ENCODE data around the gene GNG8. TPM values are rescaled to one million over a fixed set of nuclear protein-coding genes. Genes with fewer than 3 reads are reported as not detected.
A peak's percentile ranks its signal among the peaks of the same experiment; 100 is the strongest.
"Not testable (repeated sequence)": the region's sequence is repeated elsewhere in the genome, so short reads cannot be mapped to it uniquely, and the experiment has no call there.

The GNG8 gene
- total and polyA plus RNA-seq, 2 experiments from 2014 or later: 4.6 TPM; not detected in 1

DNA sequence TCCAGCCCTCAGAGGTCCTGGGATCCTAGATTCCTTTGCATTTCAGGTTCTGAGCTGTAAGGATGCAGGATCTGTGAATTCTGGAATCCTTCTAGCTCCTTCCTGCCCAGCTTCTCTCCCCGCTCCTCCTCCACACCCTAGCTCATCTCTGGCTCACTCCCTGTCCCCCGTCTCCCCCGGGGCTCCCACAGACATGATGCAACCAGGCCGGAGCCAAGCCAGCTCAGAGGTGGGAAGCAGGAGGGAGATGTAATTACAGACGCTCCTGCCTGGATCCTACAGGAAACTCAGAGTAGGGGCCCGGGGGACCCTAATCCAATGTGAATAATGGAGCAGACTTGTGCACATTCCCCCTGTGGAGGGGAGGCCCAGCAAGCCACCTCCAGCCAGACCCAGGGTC, 4.5 kb downstream of the GNG8 start:
- no peaks in the 10 kb centered on the region for H3K9me3 ChIP-seq (ENCODE audit: low read depth)
- H3K4me1 ChIP-seq (ENCODE audit: insufficient read depth): peaks cover 11% of the 10 kb centered on the region
- H3K9me2 ChIP-seq (replicated peaks; ENCODE audit: insufficient read depth): no peaks in the 10 kb centered on the region
- H4K20me1 ChIP-seq (ENCODE audit: insufficient read depth, poor library complexity, severe bottlenecking): no peaks in the 10 kb centered on the region
- H3K4me2 ChIP-seq: no peak overlapping the region
- H3K27me3 ChIP-seq: peaks cover 14% of the 10 kb centered on the region
- H2AFZ ChIP-seq: no peak overlapping the region
- H3K36me3 ChIP-seq (replicated peaks; ENCODE audit: insufficient read depth, low read depth): no peaks in the 10 kb centered on the region
- DNase-seq (ENCODE audit: low spot score): no peak
- no peak overlapping the region for H3K4me3 ChIP-seq
- H3K79me2 ChIP-seq: no peaks in the 10 kb centered on the region
- peak overlapping the region; percentile 37 for H3K27ac ChIP-seq
- WGBS (ENCODE audit: low lambda C conversion rate, missing lambda C conversion rate): 44% methylated on average over 6 of the region's 6 CpGs
- no peak for TF ChIP-seq EZH2 (IDR thresholded peaks at IDR 0.05; ENCODE audit: borderline replicate concordance)
- TF ChIP-seq, protein P1, sequence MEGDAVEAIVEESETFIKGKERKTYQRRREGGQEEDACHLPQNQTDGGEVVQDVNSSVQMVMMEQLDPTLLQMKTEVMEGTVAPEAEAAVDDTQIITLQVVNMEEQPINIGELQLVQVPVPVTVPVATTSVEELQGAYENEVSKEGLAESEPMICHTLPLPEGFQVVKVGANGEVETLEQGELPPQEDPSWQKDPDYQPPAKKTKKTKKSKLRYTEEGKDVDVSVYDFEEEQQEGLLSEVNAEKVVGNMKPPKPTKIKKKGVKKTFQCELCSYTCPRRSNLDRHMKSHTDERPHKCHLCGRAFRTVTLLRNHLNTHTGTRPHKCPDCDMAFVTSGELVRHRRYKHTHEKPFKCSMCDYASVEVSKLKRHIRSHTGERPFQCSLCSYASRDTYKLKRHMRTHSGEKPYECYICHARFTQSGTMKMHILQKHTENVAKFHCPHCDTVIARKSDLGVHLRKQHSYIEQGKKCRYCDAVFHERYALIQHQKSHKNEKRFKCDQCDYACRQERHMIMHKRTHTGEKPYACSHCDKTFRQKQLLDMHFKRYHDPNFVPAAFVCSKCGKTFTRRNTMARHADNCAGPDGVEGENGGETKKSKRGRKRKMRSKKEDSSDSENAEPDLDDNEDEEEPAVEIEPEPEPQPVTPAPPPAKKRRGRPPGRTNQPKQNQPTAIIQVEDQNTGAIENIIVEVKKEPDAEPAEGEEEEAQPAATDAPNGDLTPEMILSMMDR (IDR thresholded peaks at IDR 0.05; ENCODE audit: poor library complexity): no peak
- TF ChIP-seq EZH2phosphoT487 (IDR thresholded peaks at IDR 0.05; ENCODE audit: low read depth, severe bottlenecking, unreplicated experiment): no peak

DNA sequence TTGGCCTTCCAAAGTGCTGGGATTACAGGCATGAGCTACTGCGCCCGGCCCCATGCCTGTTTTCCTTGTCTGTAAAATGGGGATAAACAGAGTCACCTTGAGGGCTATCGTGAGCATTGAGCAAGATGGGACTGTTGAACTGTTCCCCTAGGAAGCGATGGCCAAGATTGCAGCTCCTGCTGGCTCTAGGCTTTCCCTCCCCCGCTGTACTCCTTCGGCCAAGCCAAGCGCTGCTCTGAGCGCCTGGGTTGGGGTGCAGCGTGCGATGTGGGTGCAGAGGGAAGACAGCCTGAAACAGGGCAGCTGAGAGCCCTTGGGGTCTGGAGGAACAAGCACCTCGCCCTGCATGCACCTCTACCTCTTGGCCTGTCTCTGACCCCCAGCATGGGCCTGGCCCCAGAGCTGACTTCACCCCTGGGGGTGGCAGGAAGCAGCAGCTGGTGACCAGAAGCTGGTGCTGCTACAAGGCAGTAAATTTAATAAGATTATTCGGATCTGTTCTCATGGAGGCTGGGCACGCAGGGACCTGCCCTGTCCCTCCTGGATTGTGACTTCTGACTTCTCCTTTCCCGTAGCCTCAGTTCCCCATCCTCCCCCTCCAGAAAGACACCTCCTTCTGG, 5.3 kb downstream of the GNG8 start:
- Histone ChIP-seq H3K79me2 (no peaks in the 10 kb centered on the region), H3K4me2 (no peak overlapping the region), H3K4me1 (ENCODE audit: insufficient read depth) (peaks cover 11% of the 10 kb centered on the region), H3K27ac (no peak overlapping the region), H3K36me3 (replicated peaks; ENCODE audit: insufficient read depth, low read depth) (no peaks in the 10 kb centered on the region), H4K20me1 (ENCODE audit: insufficient read depth, poor library complexity, severe bottlenecking) (no peaks in the 10 kb centered on the region), H3K9me3 (ENCODE audit: low read depth) (no peaks in the 10 kb centered on the region), H2AFZ (no peak overlapping the region), H3K27me3 (peaks cover 14% of the 10 kb centered on the region), H3K9me2 (replicated peaks; ENCODE audit: insufficient read depth) (no peaks in the 10 kb centered on the region), H3K4me3 (no peak overlapping the region)
- TF ChIP-seq, protein P1 (IDR thresholded peaks at IDR 0.05; ENCODE audit: poor library complexity): no peak
- TF ChIP-seq EZH2 (IDR thresholded peaks at IDR 0.05; ENCODE audit: borderline replicate concordance) (no peak), EZH2phosphoT487 (IDR thresholded peaks at IDR 0.05; ENCODE audit: low read depth, severe bottlenecking, unreplicated experiment) (no peak)
- DNase-seq (ENCODE audit: low spot score): no peak
- 86% methylated on average over 14 of the region's 14 CpGs for WGBS (ENCODE audit: low lambda C conversion rate, missing lambda C conversion rate)

DNA sequence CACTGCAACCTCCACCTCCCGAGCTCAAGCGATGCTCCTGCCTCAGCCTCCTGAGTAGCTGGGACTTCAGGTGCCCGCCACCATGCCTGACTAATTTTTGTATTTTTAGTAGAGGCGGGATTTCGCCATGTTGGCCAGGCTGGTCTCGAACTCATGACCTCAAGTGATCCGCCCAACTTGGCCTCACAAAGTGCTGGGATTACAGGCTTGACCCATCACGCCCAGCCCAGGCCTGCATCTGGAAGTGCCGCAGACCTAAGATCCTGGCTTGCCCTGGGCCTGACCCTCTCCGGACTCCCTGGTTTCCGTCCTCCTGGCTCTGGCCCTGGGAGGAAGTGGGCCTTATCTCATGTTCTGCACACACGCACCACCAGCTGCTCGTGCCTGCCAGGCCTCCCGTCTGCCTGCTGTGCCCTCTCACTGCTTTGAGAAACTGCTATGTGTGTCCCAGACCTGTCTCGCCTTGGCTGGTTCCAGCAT, 6.4 kb downstream of the GNG8 start:
- Histone ChIP-seq H3K4me3 (no peak overlapping the region), H3K36me3 (replicated peaks; ENCODE audit: insufficient read depth, low read depth) (no peaks in the 10 kb centered on the region), H3K27me3 (peaks cover 7% of the 10 kb centered on the region), H3K79me2 (no peaks in the 10 kb centered on the region), H2AFZ (no peak overlapping the region), H3K27ac (peak overlapping the region; percentile 37), H3K4me1 (ENCODE audit: insufficient read depth) (peaks cover 16% of the 10 kb centered on the region), H4K20me1 (ENCODE audit: insufficient read depth, poor library complexity, severe bottlenecking) (no peaks in the 10 kb centered on the region), H3K9me3 (ENCODE audit: low read depth) (no peaks in the 10 kb centered on the region), H3K9me2 (replicated peaks; ENCODE audit: insufficient read depth) (no peaks in the 10 kb centered on the region), H3K4me2 (no peak overlapping the region)
- TF ChIP-seq EZH2 (IDR thresholded peaks at IDR 0.05; ENCODE audit: borderline replicate concordance) (no peak), EZH2phosphoT487 (IDR thresholded peaks at IDR 0.05; ENCODE audit: low read depth, severe bottlenecking, unreplicated experiment) (no peak)
- TF ChIP-seq, protein P1 (IDR thresholded peaks at IDR 0.05; ENCODE audit: poor library complexity): no peak
- peak; percentile 41 for DNase-seq (ENCODE audit: low spot score)
- 77% methylated on average over 15 of the region's 15 CpGs for WGBS (ENCODE audit: low lambda C conversion rate, missing lambda C conversion rate)

DNA sequence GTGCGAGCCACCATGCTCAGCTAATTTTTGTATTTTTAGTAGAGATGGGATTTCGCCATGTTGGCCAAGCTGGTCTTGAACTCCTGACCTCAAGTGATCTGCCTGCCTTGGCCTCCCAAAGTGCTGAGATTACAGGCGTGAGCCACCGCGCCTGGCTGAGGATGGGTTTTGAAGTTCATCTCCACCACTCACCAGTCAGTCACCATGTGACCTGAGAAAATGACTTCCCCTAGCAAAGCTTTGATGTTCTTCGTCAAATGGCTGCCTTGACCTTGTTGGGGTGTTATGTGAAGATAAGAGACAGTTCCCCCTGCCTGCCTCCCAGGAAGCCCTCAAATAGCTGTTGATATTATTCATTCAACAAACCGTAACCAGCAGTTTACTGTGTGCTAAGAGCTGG, 7.0 kb downstream of the GNG8 start:
- H2AFZ ChIP-seq; H3K4me2 ChIP-seq; H3K79me2 ChIP-seq; H3K4me3 ChIP-seq; H3K36me3 ChIP-seq (replicated peaks; ENCODE audit: insufficient read depth, low read depth); H3K9me2 ChIP-seq (replicated peaks; ENCODE audit: insufficient read depth); H3K27ac ChIP-seq; H3K27me3 ChIP-seq; DNase-seq (ENCODE audit: low spot score); H4K20me1 ChIP-seq (ENCODE audit: insufficient read depth, poor library complexity, severe bottlenecking); H3K9me3 ChIP-seq (ENCODE audit: low read depth): not testable (repeated sequence)
- peaks cover 18% of the 10 kb centered on the region for H3K4me1 ChIP-seq (ENCODE audit: insufficient read depth)
- 81% methylated on average over 7 of the region's 7 CpGs for WGBS (ENCODE audit: low lambda C conversion rate, missing lambda C conversion rate)

All from hepatocyte (in vitro differentiated cells).